ENCODE data around the gene SRPRA.
A peak's percentile ranks its signal among the peaks of the same experiment; 100 is the strongest.
"Not testable (repeated sequence)": the region's sequence is repeated elsewhere in the genome, so short reads cannot be mapped to it uniquely, and the experiment has no call there.

SRPRA gene, protein sequence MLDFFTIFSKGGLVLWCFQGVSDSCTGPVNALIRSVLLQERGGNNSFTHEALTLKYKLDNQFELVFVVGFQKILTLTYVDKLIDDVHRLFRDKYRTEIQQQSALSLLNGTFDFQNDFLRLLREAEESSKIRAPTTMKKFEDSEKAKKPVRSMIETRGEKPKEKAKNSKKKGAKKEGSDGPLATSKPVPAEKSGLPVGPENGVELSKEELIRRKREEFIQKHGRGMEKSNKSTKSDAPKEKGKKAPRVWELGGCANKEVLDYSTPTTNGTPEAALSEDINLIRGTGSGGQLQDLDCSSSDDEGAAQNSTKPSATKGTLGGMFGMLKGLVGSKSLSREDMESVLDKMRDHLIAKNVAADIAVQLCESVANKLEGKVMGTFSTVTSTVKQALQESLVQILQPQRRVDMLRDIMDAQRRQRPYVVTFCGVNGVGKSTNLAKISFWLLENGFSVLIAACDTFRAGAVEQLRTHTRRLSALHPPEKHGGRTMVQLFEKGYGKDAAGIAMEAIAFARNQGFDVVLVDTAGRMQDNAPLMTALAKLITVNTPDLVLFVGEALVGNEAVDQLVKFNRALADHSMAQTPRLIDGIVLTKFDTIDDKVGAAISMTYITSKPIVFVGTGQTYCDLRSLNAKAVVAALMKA

DNA sequence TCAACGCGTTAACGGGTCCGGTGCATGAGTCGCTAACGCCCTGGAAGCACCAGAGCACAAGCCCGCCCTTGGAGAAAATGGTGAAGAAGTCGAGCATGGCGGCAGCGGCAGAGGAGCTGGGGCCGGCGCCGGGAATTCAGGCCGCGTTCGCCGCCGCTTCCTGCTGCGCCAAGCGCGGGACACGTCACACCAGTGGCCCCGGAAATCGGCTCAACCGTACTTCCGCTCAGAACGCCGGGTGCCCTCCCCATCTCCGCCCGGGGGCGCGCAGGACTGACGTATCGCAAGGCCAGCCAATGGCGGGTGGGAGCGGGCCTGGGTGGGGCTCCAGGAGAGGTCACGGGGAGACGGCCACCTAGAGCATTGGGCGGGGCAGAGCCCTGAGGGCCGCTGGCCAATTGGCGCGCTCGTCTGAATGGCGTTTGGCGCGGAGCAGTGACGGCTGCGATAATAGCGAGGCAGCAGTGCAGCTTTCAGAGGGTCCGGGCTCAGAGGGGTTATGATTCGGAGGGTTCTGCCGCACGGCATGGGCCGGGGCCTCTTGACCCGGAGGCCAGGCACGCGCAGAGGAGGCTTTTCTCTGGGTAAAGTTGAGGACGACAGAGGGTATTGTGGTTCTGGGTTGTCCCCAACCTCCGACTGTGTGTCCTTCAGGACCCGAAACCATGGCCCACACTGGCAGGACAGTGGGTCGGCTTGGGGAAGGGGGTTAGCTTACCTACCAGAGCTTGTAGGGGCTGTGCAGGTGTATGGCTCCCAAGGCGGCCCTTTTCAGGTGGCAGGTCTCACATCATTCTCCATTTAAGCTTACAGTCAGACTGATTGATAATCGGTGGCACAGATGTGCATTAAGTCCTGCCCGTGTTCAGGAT, at the start of gene SRPRA, which contains the start of gene FOXRED1:
SRPRA (minus strand) TSS at position 188 of the 872 bp plus-strand sequence; CDS start at position 97, 91 bp downstream.
FOXRED1 (plus strand) TSS at position 447 of the 872 bp plus-strand sequence; CDS start at position 500, 53 bp downstream.
- H3K36me3 ChIP-seq (ENCODE audit: insufficient read depth, low read length) = peaks cover 33% of the 10 kb centered on the region
- H3K4me1 ChIP-seq (ENCODE audit: control insufficient read depth, insufficient read depth, low read length, unreplicated experiment) = peaks cover 18% of the 10 kb centered on the region
- peak within 1 kb of the TSS; percentile 78 for H3K27ac ChIP-seq (ENCODE audit: low read depth, low read length)
- H3K4me3 ChIP-seq (ENCODE audit: low read depth, low read length) = peak within 1 kb of the TSS; percentile 97
- peaks cover 41% of the 10 kb centered on the region for H3K79me2 ChIP-seq (ENCODE audit: control insufficient read depth, insufficient read depth, low read length, unreplicated experiment)
- peak within 1 kb of the TSS; percentile 93 for H2AFZ ChIP-seq (ENCODE audit: low read length, unreplicated experiment)
- H3K27me3 ChIP-seq (ENCODE audit: insufficient read depth, low read length) = no peaks in the 10 kb centered on the region

- peak overlapping the region; percentile 89 for H2AFZ ChIP-seq (ENCODE audit: low read length, unreplicated experiment)
- peak overlapping the region; percentile 64 for H3K4me3 ChIP-seq (ENCODE audit: low read depth, low read length)
- H3K27ac ChIP-seq (ENCODE audit: low read depth, low read length) = peak overlapping the region; percentile 60
- no peaks in the 10 kb centered on the region for H3K27me3 ChIP-seq (ENCODE audit: insufficient read depth, low read length)
- peaks cover 23% of the 10 kb centered on the region for H3K4me1 ChIP-seq (ENCODE audit: control insufficient read depth, insufficient read depth, low read length, unreplicated experiment)
- H3K79me2 ChIP-seq (ENCODE audit: control insufficient read depth, insufficient read depth, low read length, unreplicated experiment) = peaks cover 4% of the 10 kb centered on the region
- H3K36me3 ChIP-seq (ENCODE audit: insufficient read depth, low read length) = 0 out of 2 replicates have a peak, but pooled peaks cover 3% of the 10 kb centered on the region
These were observed 49.3 kb upstream of the SRPRA start for GRCh38 chr11:126317756-126318573.

GRCh38 chr11:126317432-126317755, 48.7 kb upstream of the SRPRA start:
- Histone ChIP-seq H3K79me2 (ENCODE audit: control insufficient read depth, insufficient read depth, low read length, unreplicated experiment) (peaks cover 4% of the 10 kb centered on the region), H3K4me1 (ENCODE audit: control insufficient read depth, insufficient read depth, low read length, unreplicated experiment) (peaks cover 23% of the 10 kb centered on the region), H3K36me3 (ENCODE audit: insufficient read depth, low read length) (0 out of 2 replicates have a peak, but pooled peaks cover 3% of the 10 kb centered on the region), H3K27ac (ENCODE audit: low read depth, low read length) (peak overlapping the region; percentile 60), H3K27me3 (ENCODE audit: insufficient read depth, low read length) (no peaks in the 10 kb centered on the region), H3K4me3 (ENCODE audit: low read depth, low read length) (peak overlapping the region; percentile 64; the same call in 1 of the 2 replicates), H2AFZ (ENCODE audit: low read length, unreplicated experiment) (peak overlapping the region; percentile 89)

DNA sequence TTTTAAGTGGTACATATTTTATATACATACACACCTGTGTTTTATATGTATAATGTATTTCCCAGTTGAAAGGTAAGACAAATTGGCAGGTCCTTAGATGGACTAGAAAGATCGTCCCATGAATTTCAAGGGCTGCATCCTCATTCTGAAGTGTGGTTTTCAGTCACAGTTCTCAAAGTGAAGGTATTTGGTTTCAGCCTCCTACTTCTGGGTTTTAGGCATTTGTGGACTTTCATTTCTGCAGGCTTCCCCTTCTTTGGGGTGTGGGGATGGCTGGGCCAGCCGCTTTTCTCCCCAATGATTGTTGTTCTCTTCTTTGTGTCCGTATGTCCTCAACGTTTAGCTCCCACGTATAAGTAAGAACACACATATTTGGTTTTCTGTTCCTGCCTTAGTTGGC, 45.1 kb upstream of the SRPRA start:
- H3K36me3 ChIP-seq (ENCODE audit: insufficient read depth, low read length) = 0 out of 2 replicates have a peak, but pooled peaks cover 3% of the 10 kb centered on the region
- no peak overlapping the region for H2AFZ ChIP-seq (ENCODE audit: low read length, unreplicated experiment)
- H3K27ac ChIP-seq (ENCODE audit: low read depth, low read length) = no peak overlapping the region
- no peaks in the 10 kb centered on the region for H3K79me2 ChIP-seq (ENCODE audit: control insufficient read depth, insufficient read depth, low read length, unreplicated experiment)
- H3K4me3 ChIP-seq (ENCODE audit: low read depth, low read length) = no peak overlapping the region
- H3K4me1 ChIP-seq (ENCODE audit: control insufficient read depth, insufficient read depth, low read length, unreplicated experiment) = peaks cover 17% of the 10 kb centered on the region
- no peaks in the 10 kb centered on the region for H3K27me3 ChIP-seq (ENCODE audit: insufficient read depth, low read length)

GRCh38 chr11:126312961-126313360, 44.3 kb upstream of the SRPRA start:
- Histone ChIP-seq H3K36me3 (ENCODE audit: insufficient read depth, low read length) (0 out of 2 replicates have a peak, but pooled peaks cover 3% of the 10 kb centered on the region), H2AFZ (ENCODE audit: low read length, unreplicated experiment) (no peak overlapping the region), H3K79me2 (ENCODE audit: control insufficient read depth, insufficient read depth, low read length, unreplicated experiment) (no peaks in the 10 kb centered on the region), H3K4me1 (ENCODE audit: control insufficient read depth, insufficient read depth, low read length, unreplicated experiment) (peaks cover 9% of the 10 kb centered on the region), H3K4me3 (ENCODE audit: low read depth, low read length) (no peak overlapping the region), H3K27ac (ENCODE audit: low read depth, low read length) (no peak overlapping the region), H3K27me3 (ENCODE audit: insufficient read depth, low read length) (no peaks in the 10 kb centered on the region)

GRCh38 chr11:126311401-126312291, 43.0 kb upstream of the SRPRA start:
- Histone ChIP-seq H3K4me3 (ENCODE audit: low read depth, low read length) (no peak overlapping the region), H3K36me3 (ENCODE audit: insufficient read depth, low read length) (0 out of 2 replicates have a peak, but pooled peaks cover 3% of the 10 kb centered on the region), H2AFZ (ENCODE audit: low read length, unreplicated experiment) (no peak overlapping the region), H3K79me2 (ENCODE audit: control insufficient read depth, insufficient read depth, low read length, unreplicated experiment) (no peaks in the 10 kb centered on the region), H3K27me3 (ENCODE audit: insufficient read depth, low read length) (no peaks in the 10 kb centered on the region), H3K4me1 (ENCODE audit: control insufficient read depth, insufficient read depth, low read length, unreplicated experiment) (no peaks in the 10 kb centered on the region), H3K27ac (ENCODE audit: low read depth, low read length) (no peak overlapping the region)

GRCh38 chr11:126310992-126311310, 42.3 kb upstream of the SRPRA start:
- H2AFZ ChIP-seq (ENCODE audit: low read length, unreplicated experiment) = no peak overlapping the region
- no peak overlapping the region for H3K27ac ChIP-seq (ENCODE audit: low read depth, low read length)
- 0 out of 2 replicates have a peak, but pooled peaks cover 3% of the 10 kb centered on the region for H3K36me3 ChIP-seq (ENCODE audit: insufficient read depth, low read length)
- H3K4me3 ChIP-seq (ENCODE audit: low read depth, low read length) = no peak overlapping the region
- no peaks in the 10 kb centered on the region for H3K4me1 ChIP-seq (ENCODE audit: control insufficient read depth, insufficient read depth, low read length, unreplicated experiment)
- H3K79me2 ChIP-seq (ENCODE audit: control insufficient read depth, insufficient read depth, low read length, unreplicated experiment) = no peaks in the 10 kb centered on the region
- no peaks in the 10 kb centered on the region for H3K27me3 ChIP-seq (ENCODE audit: insufficient read depth, low read length)

DNA sequence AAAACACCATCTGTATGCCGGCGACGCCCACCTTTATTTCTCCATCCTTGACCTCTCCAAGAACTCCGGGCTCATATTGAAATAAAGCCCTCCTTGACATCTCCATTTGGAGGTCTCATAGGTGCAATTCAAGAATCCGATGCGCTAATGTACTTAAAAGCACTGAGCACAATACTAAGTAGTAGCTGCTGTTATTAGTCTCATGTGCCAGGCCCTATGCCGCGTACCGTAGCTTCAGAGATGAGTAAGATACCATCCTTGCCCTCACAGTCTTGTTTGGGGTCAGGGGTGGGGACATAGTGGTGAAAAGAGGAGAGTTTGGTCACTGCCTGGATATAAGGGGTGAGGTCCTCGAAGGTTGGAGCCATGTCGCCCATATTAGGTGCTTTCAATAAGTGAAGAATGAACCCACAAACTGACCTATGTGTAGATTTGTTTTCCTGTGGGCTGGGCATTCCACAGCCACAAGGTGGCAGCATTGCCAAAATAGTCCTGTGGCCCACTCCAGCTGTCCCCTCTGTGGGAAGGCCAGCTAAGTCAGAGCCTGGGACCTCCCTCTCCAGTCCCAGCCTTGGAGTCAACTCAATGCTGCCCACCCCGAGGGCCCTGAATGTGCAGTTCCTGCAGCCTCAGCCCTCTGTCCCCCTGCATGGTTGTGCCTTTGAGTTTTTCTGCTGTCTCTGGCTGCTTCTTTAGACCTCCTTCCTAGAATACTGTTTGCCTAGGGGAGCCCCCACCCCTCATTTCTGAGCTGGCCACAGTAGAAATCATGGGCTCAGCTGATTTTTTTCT, 41.7 kb upstream of the SRPRA start:
- no peaks in the 10 kb centered on the region for H3K79me2 ChIP-seq (ENCODE audit: control insufficient read depth, insufficient read depth, low read length, unreplicated experiment)
- no peak overlapping the region for H3K27ac ChIP-seq (ENCODE audit: low read depth, low read length)
- H3K4me3 ChIP-seq (ENCODE audit: low read depth, low read length) = no peak overlapping the region
- H3K4me1 ChIP-seq (ENCODE audit: control insufficient read depth, insufficient read depth, low read length, unreplicated experiment) = no peaks in the 10 kb centered on the region
- H2AFZ ChIP-seq (ENCODE audit: low read length, unreplicated experiment) = no peak overlapping the region
- no peaks in the 10 kb centered on the region for H3K27me3 ChIP-seq (ENCODE audit: insufficient read depth, low read length)
- 0 out of 2 replicates have a peak, but pooled peaks cover 3% of the 10 kb centered on the region for H3K36me3 ChIP-seq (ENCODE audit: insufficient read depth, low read length)

DNA sequence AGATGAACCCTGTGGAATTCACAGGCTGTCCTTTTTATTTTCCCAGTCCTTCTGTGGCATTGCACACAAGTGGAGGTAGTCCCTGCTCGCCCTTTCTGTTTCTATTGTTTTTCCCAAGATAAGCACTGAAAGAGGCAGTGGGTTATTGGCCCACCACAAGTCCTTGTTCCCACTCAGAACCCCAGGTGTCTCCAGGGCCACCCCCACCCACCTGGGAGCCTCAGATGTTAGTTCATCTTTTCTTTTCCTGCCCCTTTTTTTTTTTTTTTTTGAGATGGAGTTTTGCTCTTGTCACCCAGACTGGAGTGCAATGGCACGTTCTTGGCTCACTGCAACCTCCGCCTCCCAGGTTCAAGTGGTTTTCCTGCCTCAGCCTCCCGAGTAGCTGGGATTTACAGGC, 40.1 kb upstream of the SRPRA start:
- not testable (repeated sequence) for H3K27ac ChIP-seq (ENCODE audit: low read depth, low read length); H3K27me3 ChIP-seq (ENCODE audit: insufficient read depth, low read length); H3K79me2 ChIP-seq (ENCODE audit: control insufficient read depth, insufficient read depth, low read length, unreplicated experiment); H3K36me3 ChIP-seq (ENCODE audit: insufficient read depth, low read length); H3K4me3 ChIP-seq (ENCODE audit: low read depth, low read length); H3K4me1 ChIP-seq (ENCODE audit: control insufficient read depth, insufficient read depth, low read length, unreplicated experiment); H2AFZ ChIP-seq (ENCODE audit: low read length, unreplicated experiment)

Measured in ACC112 (cell line).